NCI-H446 (cell line): ENCODE data around the gene RNASEH2B.

Experiments
- DNase-seq, 2 experiments: peaks; one replicate each; lab custom pipeline; 2025; lab: John Stamatoyannopoulos, UW

Gene RNASEH2B

DNA sequence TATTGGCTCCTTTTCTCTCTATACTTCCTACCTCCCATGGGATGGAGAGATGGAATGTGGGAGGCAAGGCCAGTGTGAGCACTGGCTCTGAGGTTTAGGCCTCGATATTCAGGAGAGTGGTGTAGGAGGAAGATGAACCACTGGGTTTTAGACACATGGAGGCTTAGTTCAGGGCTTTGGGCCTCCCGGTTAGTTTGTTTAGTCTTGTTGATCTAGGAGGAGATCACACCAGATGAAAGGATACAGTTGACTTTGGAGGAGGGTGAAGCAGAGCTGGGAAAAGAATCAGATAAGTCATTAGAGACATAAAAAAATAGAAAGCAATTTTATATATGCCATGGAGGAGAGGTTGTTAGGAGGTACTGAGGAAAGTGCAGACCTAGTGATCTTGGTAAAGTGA is 30.9 kb downstream of the RNASEH2B start:
- no peak for DNase-seq

- no peak for DNase-seq
Observed at GRCh38 chr13:50941146-50941545, 31.6 kb downstream of the RNASEH2B start.

DNA sequence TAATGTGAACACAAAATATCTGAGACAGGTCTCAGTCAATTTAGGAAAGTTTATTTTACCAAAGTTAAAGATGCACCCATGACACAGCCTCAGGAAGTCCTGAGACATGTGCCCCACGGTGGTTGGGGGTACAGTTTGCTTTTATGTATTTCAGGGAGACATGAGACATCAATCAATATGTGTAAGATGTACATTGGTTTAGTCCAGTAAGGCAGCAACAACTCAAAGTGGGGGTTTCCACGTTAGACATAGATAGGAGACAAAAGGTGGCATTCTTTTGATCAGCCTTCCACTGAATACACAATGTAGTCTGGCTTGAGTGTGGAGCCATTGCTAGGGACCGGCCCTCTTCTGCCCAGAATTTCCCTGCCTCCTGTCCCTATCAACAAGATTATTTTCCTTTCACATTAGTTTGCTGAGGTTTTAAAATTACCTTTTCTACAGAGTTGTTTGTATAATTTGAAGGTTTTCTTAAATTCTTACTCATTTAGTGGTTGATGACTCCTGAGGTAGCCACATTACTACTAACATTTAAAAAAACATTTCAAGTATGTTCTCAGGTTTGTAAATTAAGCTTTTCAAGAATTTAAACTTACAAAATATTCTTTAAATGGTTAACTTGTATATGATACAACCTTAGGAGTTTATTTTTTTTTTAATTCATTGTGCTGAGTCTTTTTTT is 33.2 kb downstream of the RNASEH2B start:
- DNase-seq = no peak

- no peak for DNase-seq
Observed at GRCh38 chr13:50945669-50946068, 36.1 kb downstream of the RNASEH2B start.

DNA sequence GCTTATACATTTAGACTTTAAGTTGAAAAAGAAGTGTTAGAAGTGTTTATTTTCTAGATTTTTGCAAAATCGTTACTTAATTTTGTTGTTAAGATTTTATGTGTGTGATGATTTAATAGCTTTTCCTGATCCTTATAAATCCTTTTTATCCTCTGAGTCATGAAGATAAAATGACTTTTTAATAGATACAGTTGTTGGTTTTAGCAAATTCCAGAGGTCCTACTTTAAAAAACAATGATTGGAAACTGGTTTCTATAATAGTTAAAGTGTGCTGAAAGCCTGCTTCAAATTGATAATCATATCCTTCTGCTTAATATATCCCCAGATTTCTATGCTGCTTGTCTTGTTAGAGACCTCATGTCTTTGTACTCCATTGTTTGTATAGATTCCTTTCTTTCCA is 39.0 kb downstream of the RNASEH2B start:
- DNase-seq = no peak

DNA sequence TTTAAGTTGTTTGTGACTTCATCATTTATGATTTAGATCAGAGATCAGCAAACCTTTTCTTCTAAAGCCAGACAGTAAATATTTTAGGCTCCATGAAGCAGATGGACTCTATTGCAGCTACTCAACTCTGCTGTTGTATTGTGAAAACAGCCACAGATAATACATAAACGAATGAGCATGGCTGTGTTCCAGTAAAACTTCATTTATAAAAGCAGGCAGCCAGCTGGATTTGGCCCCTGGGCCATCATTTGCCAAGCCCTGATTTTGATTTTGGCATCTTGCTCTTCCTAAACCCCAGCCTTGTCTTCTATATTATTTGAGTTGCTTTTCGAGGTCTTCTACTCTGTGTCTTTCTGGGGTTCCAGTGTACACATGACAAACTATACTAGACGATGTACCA is 41.3 kb downstream of the RNASEH2B start:
- DNase-seq = peak; percentile 72 to 81

- peak; percentile 1 to 52 for DNase-seq
Observed at GRCh38 chr13:50951366-50951765, 41.8 kb downstream of the RNASEH2B start.

- DNase-seq = no peak
Observed at GRCh38 chr13:50955241-50955640, 45.6 kb downstream of the RNASEH2B start.

DNA sequence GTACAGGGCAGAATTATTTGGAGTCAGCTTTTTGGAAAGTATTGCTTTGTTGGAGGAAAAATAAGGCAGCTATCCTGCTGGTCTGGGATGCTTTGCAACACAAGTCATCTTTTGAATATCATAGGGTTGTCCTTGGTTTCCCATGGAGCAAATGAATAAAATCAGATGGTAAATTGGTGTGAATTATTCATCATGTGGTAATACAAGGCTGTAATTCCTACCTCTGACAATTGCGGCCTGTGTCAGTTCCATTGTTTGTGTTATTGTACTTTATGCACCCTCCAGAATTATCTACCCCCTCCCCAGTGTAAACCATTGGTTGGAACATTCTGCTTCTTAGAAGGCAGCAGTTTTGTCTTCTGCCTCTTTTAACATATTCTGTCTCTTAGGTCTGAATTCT is 46.2 kb downstream of the RNASEH2B start:
- no peak for DNase-seq

GRCh38 chr13:50957620-50958019 is 48.0 kb downstream of the RNASEH2B start:
- DNase-seq = no peak

DNA sequence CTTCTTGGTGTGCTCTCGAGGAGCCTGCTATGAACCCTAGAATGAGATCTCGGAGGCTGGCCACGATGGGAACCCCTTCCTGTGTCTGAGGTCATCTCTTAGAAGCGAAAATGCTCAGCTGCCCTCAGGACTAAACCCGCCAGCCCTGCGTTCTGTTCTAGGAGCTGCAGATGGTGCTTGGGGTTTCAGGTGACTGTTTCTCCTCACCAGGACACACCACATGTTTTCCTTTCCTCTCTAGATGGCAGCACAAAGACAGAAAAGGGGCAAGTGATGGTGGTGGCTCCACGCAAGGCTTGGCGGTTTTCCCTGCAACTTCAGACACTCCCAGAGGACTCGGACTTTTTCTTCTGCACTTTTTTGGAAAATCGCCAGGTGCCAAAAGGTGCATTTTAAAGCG is 60.1 kb downstream of the RNASEH2B start:
- DNase-seq = peak; percentile 14 to 40

DNA sequence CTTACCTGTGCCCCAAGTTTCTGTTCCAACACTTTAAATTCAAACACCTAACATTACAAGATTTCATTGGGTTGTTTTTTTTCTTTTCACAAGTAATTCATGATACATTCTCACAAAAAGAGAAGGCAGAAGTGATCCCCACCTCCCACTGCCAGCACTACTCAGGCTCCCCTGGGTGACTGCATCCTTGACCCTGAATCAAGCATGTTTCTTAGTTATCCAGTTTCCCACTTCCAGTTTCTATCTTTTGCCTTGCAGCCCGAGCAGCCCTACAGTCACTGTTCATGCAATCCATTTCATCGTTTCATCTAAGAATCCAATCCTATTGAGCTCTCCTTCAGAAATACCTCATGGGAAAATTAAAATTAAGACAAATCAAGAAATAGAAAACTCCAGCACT is 61.4 kb downstream of the RNASEH2B start:
- no peak for DNase-seq

GRCh38 chr13:50974268-50974667 is 64.7 kb downstream of the RNASEH2B start:
- no peak for DNase-seq

DNA sequence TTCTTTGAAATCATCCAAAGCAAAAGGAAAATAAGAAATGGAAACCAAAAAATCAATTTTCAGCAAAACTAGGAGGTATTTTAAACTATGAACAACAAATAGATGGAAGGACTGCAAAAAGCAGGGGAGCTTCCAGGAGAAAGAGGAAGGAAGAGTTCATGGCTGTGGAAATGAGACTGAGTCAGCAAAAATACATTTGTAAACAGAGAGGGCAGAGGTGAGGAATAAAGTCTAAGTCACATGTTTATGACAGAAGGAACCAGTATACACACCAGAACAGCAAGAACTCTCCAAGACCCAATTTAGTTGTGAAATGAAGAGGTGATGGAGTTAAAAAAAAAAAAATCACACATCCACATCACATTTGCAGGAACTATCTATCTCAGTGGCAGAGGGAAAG is 69.6 kb downstream of the RNASEH2B start:
- DNase-seq = no peak

DNA sequence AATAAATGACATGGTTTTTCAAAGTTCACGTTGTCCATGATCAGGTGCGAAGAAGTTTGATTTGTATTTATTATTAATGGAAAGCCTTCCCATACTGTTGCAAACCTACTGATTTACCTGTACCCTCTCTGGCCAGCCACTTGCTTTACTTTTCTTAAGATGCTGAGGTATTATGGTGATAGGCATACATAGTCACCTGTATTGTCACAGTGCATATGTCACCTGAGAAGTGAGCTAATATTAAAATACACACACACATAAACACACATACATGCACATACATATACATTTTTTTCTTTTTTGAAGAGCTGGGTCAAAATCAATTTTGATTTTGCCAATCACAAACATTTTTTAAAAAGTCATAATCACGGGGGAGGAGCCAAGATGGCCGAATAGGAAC is 72.1 kb downstream of the RNASEH2B start:
- DNase-seq = no peak

DNA sequence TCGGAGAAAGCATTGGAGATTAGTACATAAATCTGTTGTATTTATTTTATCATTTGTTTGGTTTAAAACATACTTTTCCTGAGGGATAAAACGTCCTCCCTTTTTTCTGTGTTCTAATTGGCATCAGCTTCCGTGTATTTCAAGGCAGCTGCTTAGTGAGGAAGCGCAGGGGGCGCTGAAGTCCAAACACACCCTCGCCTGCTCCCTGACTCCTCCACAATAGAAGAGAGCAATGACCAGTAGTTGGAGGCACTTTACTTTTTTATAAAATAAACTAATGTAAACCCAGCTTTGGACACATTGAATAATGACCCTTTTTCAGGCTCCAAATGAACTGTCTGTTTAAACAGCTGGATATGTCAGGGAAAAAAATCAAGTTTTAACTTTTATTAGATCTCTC is 79.9 kb downstream of the RNASEH2B start:
- DNase-seq = no peak

- DNase-seq = no peak
Observed at GRCh38 chr13:50990065-50990817, 80.7 kb downstream of the RNASEH2B start.

DNA sequence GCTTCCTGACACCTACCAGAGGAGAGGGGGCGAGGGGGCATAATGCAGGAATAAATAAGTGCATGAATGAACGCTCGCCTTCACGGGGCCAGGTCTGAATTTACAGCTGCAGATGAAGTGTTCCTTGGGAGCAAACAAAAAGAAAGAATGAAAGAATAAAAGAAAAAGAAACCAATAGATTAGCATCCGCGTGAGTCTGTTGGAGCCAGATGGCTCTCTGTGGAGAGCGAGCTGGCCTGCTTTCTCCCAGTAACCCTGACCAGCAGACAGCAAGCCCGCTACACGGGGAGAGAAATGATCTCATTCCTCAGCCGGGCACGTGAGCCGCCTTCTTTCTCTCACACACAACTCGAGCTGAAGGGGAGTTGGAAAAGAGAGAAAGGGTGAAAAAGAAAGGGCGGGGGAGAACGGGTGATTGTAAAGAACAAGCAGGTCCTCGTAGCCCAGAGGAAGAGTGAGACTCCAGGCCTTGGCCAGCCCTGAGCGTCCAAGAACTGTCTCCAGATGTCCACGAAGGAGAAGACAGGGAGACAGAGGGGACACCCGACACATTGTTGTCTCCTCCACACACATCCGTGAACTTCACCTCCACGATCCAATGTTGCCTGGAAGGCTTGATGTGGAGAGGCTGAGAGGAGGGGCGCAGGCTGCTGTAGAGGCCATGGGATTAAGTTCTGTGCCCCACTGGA is 81.4 kb downstream of the RNASEH2B start:
- peak in 1 of 2 experiments; percentile 53 for DNase-seq

GRCh38 chr13:50991579-50992521 is 82.3 kb downstream of the RNASEH2B start:
- DNase-seq = peak in 1 of 2 experiments; percentile 34

GRCh38 chr13:50993371-50993770 is 83.8 kb downstream of the RNASEH2B start:
- DNase-seq = no peak

DNA sequence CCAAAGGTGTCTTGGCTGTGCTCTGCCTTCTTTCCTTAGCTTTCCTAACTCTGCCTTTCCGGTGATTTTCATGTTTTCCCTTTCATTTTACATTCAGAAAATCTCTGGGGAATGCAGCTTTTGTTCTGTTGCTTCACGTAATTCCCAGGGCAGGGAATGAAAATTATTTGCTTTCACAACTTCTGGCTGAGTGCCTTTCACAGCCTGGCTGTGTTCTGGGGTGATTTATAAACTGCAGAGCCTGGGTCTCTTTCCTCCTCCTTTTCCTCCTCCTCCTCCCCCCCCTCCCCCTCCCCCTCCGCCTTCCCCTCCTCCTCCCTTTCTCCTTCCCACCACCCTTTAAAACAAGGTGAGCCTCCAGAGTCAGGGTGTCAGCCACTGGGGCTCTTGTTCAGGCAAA is 84.3 kb downstream of the RNASEH2B start:
- peak in 1 of 2 experiments; percentile 4 for DNase-seq

- DNase-seq = peak in 1 of 2 experiments; percentile 11
Observed at GRCh38 chr13:50994651-50995050, 85.1 kb downstream of the RNASEH2B start.
